Measurements from ENCODE around the gene ZNF883.

DNA sequence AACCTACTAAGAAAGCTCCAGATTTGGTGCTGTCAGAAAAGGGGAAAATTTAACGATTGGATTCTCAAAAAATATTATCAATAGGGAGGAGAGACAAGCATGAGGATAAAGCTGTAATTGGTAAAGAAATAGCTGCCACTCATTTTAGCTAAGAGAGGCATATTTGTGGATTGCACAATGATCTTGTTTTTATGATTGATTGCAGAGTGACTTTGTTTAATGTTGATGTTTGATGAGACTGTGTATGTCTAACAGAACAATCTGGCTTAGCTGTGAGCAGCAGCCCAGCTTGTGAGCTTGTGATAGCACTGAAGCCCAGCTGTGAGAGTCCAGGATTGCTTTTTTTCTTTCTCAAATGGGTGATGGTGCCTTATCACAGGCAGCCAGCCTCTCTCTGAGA, 56.4 kb downstream of the ZNF883 start:
- TF ChIP-seq TAF1 (IDR thresholded peaks at IDR 0.05; ENCODE audit: borderline replicate concordance, low read depth, low read length) (no peak), POLR2AphosphoS5 (IDR thresholded peaks at IDR 0.05; ENCODE audit: low read depth, low read length) (no peak)

Data from GM12892 (cell line).